Endodermal cell (in vitro differentiated cells): ENCODE results near the gene RNASEH1. TPM values are rescaled to one million over a fixed set of nuclear protein-coding genes. Genes with fewer than 3 reads are reported as not detected.

Experiments
- DNase-seq: peaks from one replicate; pipeline ENCODE4 v3.0.0-alpha.2; 2017
- H3K27ac ChIP-seq: 2 replicates; pipeline ENCODE4 v1.5.1; 2013; ENCODE audit warnings: mild to moderate bottlenecking, low read depth, low read length, moderate library complexity
- H3K27me3 ChIP-seq: 2 replicates; pipeline ENCODE4 v1.6.1; 2013; ENCODE audit warnings: mild to moderate bottlenecking, low read length, moderate library complexity; ENCODE audit not compliant: insufficient read depth, control insufficient read depth, poor library complexity, severe bottlenecking
- H3K36me3 ChIP-seq: 2 replicates; pipeline ENCODE4 v1.7.0; 2013; ENCODE audit warnings: mild to moderate bottlenecking, low read length, moderate library complexity; ENCODE audit not compliant: control insufficient read depth, insufficient read depth
- H3K4me1 ChIP-seq: one replicate; pipeline ENCODE4 v1.7.0; 2013; ENCODE audit warnings: low read length; ENCODE audit not compliant: control insufficient read depth, insufficient read depth
- H3K4me3 ChIP-seq: 2 replicates; pipeline ENCODE4 v1.5.1; 2013; ENCODE audit warnings: mild to moderate bottlenecking, low read length, moderate library complexity
- H3K9ac ChIP-seq: 2 replicates; pipeline ENCODE4 v1.6.1; 2013; ENCODE audit warnings: mild to moderate bottlenecking, low read length, moderate library complexity; ENCODE audit not compliant: poor library complexity, severe bottlenecking; ENCODE audit errors: extremely low read depth
- H3K9me3 ChIP-seq: 2 replicates; pipeline ENCODE4 v1.6.1; 2013; ENCODE audit warnings: mild to moderate bottlenecking, low read length, moderate library complexity; ENCODE audit not compliant: control insufficient read depth
- H3K27ac Mint-ChIP-seq: 2 replicates; pipeline ENCODE4 v1.8.0; 2020; ENCODE audit warnings: mixed read lengths
- H3K27me3 Mint-ChIP-seq: 2 replicates; pipeline ENCODE4 v1.8.0; 2021; ENCODE audit warnings: mild to moderate bottlenecking, mixed read lengths; ENCODE audit not compliant: insufficient read depth
- H3K36me3 Mint-ChIP-seq: 2 replicates; pipeline ENCODE4 v1.8.0; 2020; ENCODE audit warnings: low read depth, mixed read lengths
- H3K4me1 Mint-ChIP-seq: 2 replicates; pipeline ENCODE4 v1.8.0; 2020; ENCODE audit warnings: mixed read lengths
- H3K4me3 Mint-ChIP-seq: 2 replicates; pipeline ENCODE4 v1.8.0; 2020; ENCODE audit warnings: mild to moderate bottlenecking, moderate library complexity, mixed read lengths
- H3K9me3 Mint-ChIP-seq: 2 replicates; pipeline ENCODE4 v1.8.0; 2020; ENCODE audit warnings: mild to moderate bottlenecking, mixed read lengths
- WGBS, 2 experiments: methylation state at CpG; one replicate each; pipeline versions ENCODE4 v1.1.5 to v1.1.7; 2013; ENCODE audit warnings: missing lambda C conversion rate in 2 of 2, mixed read lengths in 1 of 2; ENCODE audit not compliant: insufficient coverage in 1 of 2, insufficient read length in 1 of 2; 5-methylcytosine and 5-hydroxymethylcytosine counted together
- total RNA-seq, 2 donors: library from RNA; stranded (reverse); fragmentation: NEBNext Ultra II Directional in 1 of 2; extraction: Animal tissue kit (Norgen Biotek cat#: 25700) in 1 of 2; gene quantifications; 2 replicates in 1 of 2; 3 replicates in 1 of 2; pipeline ENCODE4 v1.2.1, GENCODE V29; 2021
- TF ChIP-seq, protein P1 (sequence below): fragments of 200-600 bp; sonication (generic); conservative IDR thresholded peaks from 2 replicates; pipeline ENCODE4 v1.5.0; 2021; ENCODE audit warnings: antibody characterized with exemption, mild to moderate bottlenecking

Gene RNASEH1
- total RNA-seq, 2 donors from 2014 or later, result 28.2 to 35.2 TPM

DNA sequence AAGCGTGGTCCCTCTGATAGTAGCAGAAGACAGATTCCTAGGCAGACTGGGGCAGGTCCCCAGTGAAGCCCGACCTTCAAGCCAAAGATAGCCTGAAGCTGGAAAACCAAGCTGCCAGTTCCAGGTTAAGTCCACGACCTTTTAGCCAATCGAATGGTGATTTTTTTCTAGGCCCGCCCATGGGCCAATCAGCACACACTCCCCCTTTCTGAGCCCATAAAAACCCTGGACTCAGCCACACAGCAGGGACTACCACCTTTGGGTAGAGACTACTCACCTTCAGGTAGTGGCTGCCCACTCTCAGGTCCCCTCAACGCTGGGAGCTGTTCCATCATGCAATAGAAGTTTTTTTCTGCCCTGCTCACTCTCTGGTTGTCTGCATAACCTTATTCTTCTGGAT lies 24.3 kb downstream of the RNASEH1 start:
- no peak overlapping the region for H3K4me3 Mint-ChIP-seq
- H3K27ac Mint-ChIP-seq, result no peak overlapping the region
- Histone ChIP-seq H3K4me1 (no peaks in the 10 kb centered on the region), H3K9ac (no peak overlapping the region), H3K27ac (no peak overlapping the region), H3K9me3 (peaks cover 4% of the 10 kb centered on the region), H3K36me3 (no peaks in the 10 kb centered on the region), H3K27me3 (no peaks in the 10 kb centered on the region), H3K4me3 (no peak overlapping the region)
- WGBS, 2 experiments, result 85 to 97% methylated on average over 6 of the region's 6 CpGs
- peak; percentile 73 for DNase-seq
- peaks cover 13% of the 10 kb centered on the region for H3K4me1 Mint-ChIP-seq
- no peaks in the 10 kb centered on the region for H3K27me3 Mint-ChIP-seq
- TF ChIP-seq, protein P1, sequence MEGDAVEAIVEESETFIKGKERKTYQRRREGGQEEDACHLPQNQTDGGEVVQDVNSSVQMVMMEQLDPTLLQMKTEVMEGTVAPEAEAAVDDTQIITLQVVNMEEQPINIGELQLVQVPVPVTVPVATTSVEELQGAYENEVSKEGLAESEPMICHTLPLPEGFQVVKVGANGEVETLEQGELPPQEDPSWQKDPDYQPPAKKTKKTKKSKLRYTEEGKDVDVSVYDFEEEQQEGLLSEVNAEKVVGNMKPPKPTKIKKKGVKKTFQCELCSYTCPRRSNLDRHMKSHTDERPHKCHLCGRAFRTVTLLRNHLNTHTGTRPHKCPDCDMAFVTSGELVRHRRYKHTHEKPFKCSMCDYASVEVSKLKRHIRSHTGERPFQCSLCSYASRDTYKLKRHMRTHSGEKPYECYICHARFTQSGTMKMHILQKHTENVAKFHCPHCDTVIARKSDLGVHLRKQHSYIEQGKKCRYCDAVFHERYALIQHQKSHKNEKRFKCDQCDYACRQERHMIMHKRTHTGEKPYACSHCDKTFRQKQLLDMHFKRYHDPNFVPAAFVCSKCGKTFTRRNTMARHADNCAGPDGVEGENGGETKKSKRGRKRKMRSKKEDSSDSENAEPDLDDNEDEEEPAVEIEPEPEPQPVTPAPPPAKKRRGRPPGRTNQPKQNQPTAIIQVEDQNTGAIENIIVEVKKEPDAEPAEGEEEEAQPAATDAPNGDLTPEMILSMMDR, result no peak
- no peaks in the 10 kb centered on the region for H3K36me3 Mint-ChIP-seq
- H3K9me3 Mint-ChIP-seq, result no peaks in the 10 kb centered on the region

DNA sequence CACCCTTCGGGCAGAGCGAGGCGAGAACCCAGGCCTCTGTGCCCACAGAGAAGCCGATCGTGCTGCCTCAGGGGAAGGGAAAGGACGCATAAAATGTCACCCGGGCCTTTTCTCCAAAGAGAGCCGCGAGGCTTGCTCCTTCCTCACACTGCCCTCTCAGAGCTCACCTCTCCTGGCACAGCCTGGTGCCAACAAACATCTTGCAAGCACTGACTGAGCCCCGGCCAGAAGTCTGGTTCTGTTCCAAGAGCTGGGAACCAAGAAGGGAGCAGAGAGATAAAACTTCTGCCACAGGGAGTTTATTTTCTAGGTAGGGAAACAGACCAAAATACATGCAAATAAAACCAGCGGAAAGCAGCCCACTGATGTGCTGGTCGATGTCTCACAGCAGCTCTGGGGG lies 25.2 kb downstream of the RNASEH1 start:
- Mint-ChIP-seq H3K9me3 (no peaks in the 10 kb centered on the region), H3K36me3 (no peaks in the 10 kb centered on the region), H3K27ac (no peak overlapping the region), H3K27me3 (no peaks in the 10 kb centered on the region), H3K4me1 (peaks cover 13% of the 10 kb centered on the region), H3K4me3 (no peak overlapping the region)
- H3K36me3 ChIP-seq, result no peaks in the 10 kb centered on the region
- H3K9ac ChIP-seq, result no peak overlapping the region
- H3K27me3 ChIP-seq, result no peaks in the 10 kb centered on the region
- peaks cover 4% of the 10 kb centered on the region for H3K9me3 ChIP-seq
- TF ChIP-seq, protein P1, result no peak
- DNase-seq, result no peak
- 95 to 96% methylated on average over 7 to 12 of the region's 12 CpGs for WGBS, 2 experiments
- no peak overlapping the region for H3K27ac ChIP-seq
- no peaks in the 10 kb centered on the region for H3K4me1 ChIP-seq
- H3K4me3 ChIP-seq, result no peak overlapping the region

DNA sequence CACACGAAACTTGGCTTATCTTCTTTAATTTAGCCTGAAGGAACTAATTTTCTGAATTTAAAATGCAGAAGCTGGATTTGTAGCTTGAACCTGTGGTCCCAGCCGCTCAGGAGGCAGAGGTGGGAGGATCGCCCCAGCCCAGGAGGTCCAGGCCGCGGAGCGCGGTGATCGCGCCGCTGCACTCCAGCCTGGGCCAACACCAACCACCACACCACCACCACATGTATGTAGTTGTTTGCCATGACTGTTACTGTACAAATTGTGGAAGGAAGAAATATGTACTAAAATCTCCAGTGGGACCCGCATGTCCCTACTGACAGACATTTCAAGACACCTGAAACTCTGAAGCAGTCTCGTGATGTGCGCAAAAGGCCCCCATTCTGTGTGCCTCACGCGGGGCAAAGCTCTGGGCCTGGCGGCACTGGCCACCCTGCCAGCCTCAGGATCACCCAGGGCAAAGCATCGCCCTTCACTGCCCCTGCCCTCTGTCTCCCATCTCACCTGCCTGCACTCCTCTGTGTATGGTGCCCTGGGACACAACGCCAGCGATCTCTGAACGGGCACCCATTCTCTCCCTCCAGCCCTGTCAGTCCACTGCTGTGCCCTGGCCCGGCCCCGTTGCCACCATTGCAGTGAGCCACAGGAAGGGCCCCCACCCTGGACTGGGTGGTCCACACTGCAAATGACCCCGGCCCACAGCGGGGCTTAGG lies 28.7 kb downstream of the RNASEH1 start:
- Histone ChIP-seq H3K27ac (no peak overlapping the region), H3K4me1 (no peaks in the 10 kb centered on the region), H3K4me3 (no peak overlapping the region), H3K27me3 (no peaks in the 10 kb centered on the region), H3K36me3 (no peaks in the 10 kb centered on the region), H3K9me3 (peaks cover 4% of the 10 kb centered on the region), H3K9ac (no peak overlapping the region)
- Mint-ChIP-seq H3K9me3 (no peaks in the 10 kb centered on the region), H3K27me3 (peaks cover 4% of the 10 kb centered on the region), H3K4me3 (no peak overlapping the region), H3K36me3 (no peaks in the 10 kb centered on the region), H3K27ac (no peak overlapping the region), H3K4me1 (no peaks in the 10 kb centered on the region)
- TF ChIP-seq, protein P1, result no peak
- no peak for DNase-seq
- 95 to 98% methylated on average over 13 to 22 of the region's 24 CpGs for WGBS, 2 experiments
